Measurements from ENCODE around the gene LDLRAD3.

Gene LDLRAD3

DNA sequence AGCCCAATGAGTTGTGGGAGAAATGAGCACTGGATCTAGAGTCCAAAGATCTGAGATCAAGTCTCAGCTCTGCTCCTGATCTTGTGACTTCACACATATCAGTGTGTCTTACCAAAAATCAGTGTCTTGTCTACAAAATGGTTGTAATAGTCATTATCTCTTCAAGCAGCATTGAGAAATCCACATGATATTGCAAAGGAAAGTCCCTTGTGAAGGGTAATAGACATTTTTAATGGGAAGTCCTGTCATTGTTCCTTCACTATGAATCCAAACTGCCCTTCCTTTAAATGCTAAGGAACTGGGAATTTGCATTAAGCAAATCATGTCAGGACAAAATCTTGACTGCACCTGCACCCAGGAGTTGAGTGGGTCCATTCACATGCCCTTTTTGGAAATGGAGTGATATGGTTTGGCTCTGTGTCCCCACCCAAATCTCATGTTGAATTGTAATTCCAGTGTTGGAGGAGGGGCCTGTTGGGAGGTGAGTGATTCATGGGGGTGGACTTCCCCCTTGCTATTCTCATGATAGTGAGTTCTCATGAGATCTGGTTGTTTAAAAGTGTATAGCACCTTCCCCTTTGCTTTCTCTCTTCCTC is 294.3 kb downstream of the LDLRAD3 start:
- H3K36me3 ChIP-seq (ENCODE audit: insufficient read depth, low read length), result no peaks in the 10 kb centered on the region
- H3K27me3 ChIP-seq (ENCODE audit: insufficient read depth, low read length), result no peaks in the 10 kb centered on the region
- H3K4me1 ChIP-seq (ENCODE audit: insufficient read depth, low read length), result no peaks in the 10 kb centered on the region
- no peak overlapping the region for H3K4me3 ChIP-seq (ENCODE audit: low read length)
- H2AFZ ChIP-seq (ENCODE audit: low read depth, low read length), result no peak overlapping the region
- no peaks in the 10 kb centered on the region for H3K9me3 ChIP-seq (ENCODE audit: low read length)

DNA sequence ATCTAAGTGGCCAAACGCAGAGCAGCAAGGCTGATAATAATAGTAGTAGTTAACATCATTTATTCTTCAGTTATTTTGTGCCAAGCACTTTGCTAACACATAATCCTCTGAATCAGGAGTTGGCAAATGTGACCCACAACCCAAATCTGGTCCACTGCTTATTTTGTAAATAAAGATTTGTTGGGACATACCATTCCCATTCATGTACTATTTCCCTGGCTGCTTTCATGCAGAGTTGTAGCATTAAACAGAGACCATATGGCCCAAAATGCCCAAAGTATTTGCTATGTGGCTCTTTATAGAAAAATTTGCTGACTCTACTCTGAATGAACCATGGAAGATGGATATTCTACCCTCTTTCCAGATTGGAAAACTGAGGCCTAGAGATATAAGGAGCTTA is 295.0 kb downstream of the LDLRAD3 start:
- no peak overlapping the region for H2AFZ ChIP-seq (ENCODE audit: low read depth, low read length)
- H3K36me3 ChIP-seq (ENCODE audit: insufficient read depth, low read length), result no peaks in the 10 kb centered on the region
- no peaks in the 10 kb centered on the region for H3K9me3 ChIP-seq (ENCODE audit: low read length)
- no peaks in the 10 kb centered on the region for H3K27me3 ChIP-seq (ENCODE audit: insufficient read depth, low read length)
- no peak overlapping the region for H3K4me3 ChIP-seq (ENCODE audit: low read length)
- no peaks in the 10 kb centered on the region for H3K4me1 ChIP-seq (ENCODE audit: insufficient read depth, low read length)

DNA sequence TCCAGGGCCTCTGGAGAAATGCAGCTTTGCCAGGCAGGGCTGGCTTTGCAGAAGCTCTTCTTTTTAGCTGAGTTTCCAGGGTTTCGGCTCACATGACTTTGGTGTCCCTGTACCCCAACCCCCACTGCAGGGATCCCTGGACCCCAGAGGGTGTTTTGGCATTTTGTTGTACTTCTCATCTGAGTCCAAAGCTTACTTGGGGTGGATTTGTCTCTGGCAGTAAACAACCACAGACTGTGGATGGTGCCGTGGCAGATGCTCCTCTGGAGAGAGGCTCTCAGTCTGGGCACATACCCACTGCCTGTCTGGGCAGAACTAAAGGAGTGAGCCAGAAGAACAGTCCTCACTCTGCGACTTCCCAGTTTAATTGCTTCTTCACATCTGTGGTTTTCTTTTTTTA is 295.8 kb downstream of the LDLRAD3 start:
- no peaks in the 10 kb centered on the region for H3K4me1 ChIP-seq (ENCODE audit: insufficient read depth, low read length)
- no peak overlapping the region for H3K4me3 ChIP-seq (ENCODE audit: low read length)
- H3K27me3 ChIP-seq (ENCODE audit: insufficient read depth, low read length), result no peaks in the 10 kb centered on the region
- H3K36me3 ChIP-seq (ENCODE audit: insufficient read depth, low read length), result no peaks in the 10 kb centered on the region
- no peak overlapping the region for H2AFZ ChIP-seq (ENCODE audit: low read depth, low read length)
- H3K9me3 ChIP-seq (ENCODE audit: low read length), result no peaks in the 10 kb centered on the region

DNA sequence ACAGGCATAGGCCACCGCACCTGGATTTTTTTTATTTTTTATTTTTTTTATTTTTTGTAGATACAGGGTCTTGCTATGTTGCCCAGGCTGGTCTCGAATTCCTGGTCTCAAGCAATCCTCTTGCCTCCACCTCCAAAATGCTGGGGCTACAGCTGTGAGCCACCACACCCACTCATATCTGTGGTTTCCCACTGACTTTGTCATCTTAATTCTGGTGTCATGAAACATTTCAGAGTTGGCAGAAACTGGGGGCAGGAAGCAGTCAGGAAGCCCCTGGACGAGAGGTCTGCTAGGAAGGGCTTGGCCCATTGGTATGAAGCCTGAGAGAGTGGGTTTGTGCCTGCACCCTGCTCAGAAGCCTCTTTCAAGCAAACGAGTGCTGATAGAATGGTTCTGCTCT is 296.3 kb downstream of the LDLRAD3 start:
- H2AFZ ChIP-seq (ENCODE audit: low read depth, low read length), result no peak overlapping the region
- no peaks in the 10 kb centered on the region for H3K27me3 ChIP-seq (ENCODE audit: insufficient read depth, low read length)
- no peak overlapping the region for H3K4me3 ChIP-seq (ENCODE audit: low read length)
- no peaks in the 10 kb centered on the region for H3K36me3 ChIP-seq (ENCODE audit: insufficient read depth, low read length)
- no peaks in the 10 kb centered on the region for H3K4me1 ChIP-seq (ENCODE audit: insufficient read depth, low read length)
- H3K9me3 ChIP-seq (ENCODE audit: low read length), result peaks cover 4% of the 10 kb centered on the region

DNA sequence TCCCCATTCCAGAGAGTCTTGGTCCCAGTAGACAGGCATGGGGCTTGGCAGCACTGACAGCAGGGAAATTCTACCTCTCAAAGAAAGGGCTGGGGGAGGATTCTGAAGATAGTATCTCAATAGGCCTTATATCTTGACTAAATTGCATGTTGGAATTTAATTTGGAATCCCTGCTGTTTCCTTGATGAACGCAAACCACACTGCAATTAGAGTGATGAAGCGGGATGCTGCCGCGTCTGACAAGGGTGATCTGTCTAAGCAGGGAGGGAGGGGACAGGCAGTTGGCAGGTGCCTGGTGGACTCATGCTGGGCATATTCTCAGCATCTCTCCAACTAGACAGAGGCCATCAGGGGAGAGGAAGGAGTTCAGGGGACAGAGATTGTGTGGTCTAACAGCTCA is 296.9 kb downstream of the LDLRAD3 start:
- no peak overlapping the region for H2AFZ ChIP-seq (ENCODE audit: low read depth, low read length)
- no peaks in the 10 kb centered on the region for H3K36me3 ChIP-seq (ENCODE audit: insufficient read depth, low read length)
- H3K27me3 ChIP-seq (ENCODE audit: insufficient read depth, low read length), result no peaks in the 10 kb centered on the region
- peaks cover 4% of the 10 kb centered on the region for H3K9me3 ChIP-seq (ENCODE audit: low read length)
- no peaks in the 10 kb centered on the region for H3K4me1 ChIP-seq (ENCODE audit: insufficient read depth, low read length)
- H3K4me3 ChIP-seq (ENCODE audit: low read length), result no peak overlapping the region

DNA sequence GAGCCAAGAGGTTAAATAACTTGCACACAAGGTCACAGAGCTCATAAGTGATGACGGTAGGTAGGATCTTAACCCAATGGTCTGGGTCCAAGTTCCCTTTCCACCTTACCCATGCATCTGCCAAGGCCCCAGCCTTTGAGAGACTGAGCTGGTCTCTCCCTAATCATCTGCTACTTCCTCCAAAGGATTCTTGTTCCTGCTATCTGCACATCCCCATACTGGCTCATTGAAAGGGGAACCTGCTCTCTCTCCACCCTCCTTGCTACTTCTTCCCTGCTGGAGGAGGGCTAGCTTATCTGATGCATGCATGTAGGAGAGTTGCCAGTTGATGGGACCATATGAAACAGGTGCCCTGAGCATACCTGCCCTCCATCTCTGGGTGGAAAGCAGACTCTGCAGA is 297.6 kb downstream of the LDLRAD3 start:
- Histone ChIP-seq H3K4me3 (ENCODE audit: low read length) (no peak overlapping the region), H3K36me3 (ENCODE audit: insufficient read depth, low read length) (no peaks in the 10 kb centered on the region), H3K4me1 (ENCODE audit: insufficient read depth, low read length) (no peaks in the 10 kb centered on the region), H2AFZ (ENCODE audit: low read depth, low read length) (no peak overlapping the region), H3K27me3 (ENCODE audit: insufficient read depth, low read length) (no peaks in the 10 kb centered on the region), H3K9me3 (ENCODE audit: low read length) (peaks cover 4% of the 10 kb centered on the region)

DNA sequence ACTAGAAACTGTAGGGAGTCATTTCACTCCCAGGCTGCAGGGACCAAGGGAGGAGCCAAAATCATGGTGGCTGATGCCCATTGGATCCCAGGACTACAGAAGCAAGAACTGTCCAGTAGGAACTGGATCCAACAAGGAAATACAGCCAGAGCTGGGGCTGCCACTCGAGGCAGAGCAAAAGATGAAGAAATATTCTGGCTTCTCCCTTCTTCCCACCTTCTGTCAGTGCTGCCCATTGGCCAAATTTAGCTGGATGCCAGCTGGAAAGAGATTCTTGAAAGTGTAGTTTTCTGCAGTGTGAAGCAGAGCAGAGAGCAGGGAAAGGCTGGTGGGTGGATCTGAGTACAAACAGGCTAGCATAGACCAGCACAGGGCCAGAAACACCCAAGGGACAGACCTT is 299.8 kb downstream of the LDLRAD3 start:
- Histone ChIP-seq H3K27me3 (ENCODE audit: insufficient read depth, low read length) (no peaks in the 10 kb centered on the region), H3K9me3 (ENCODE audit: low read length) (peaks cover 4% of the 10 kb centered on the region), H3K36me3 (ENCODE audit: insufficient read depth, low read length) (no peaks in the 10 kb centered on the region), H2AFZ (ENCODE audit: low read depth, low read length) (no peak overlapping the region), H3K4me3 (ENCODE audit: low read length) (no peak overlapping the region), H3K4me1 (ENCODE audit: insufficient read depth, low read length) (no peaks in the 10 kb centered on the region)

DNA sequence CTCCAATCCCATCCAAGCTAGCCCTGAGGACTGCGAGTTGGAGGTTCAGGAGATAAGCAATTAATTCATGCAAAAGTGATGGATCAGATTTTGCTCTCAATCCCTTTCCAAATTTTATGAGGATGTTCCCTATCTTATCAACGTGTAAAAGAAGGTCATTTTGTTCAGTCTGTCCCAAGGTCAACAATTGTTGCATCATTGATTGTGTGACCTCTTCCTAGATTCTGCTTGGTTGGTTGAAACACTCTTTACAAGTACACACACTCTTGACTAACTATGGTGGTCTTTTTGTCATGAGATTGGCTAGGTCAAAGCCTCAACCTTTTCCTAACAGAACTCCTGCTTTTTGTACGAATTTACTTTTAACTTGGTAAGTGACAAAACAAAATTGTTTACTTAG is 303.6 kb downstream of the LDLRAD3 start:
- Histone ChIP-seq H3K4me1 (ENCODE audit: insufficient read depth, low read length) (peaks cover 16% of the 10 kb centered on the region), H3K27me3 (ENCODE audit: insufficient read depth, low read length) (no peaks in the 10 kb centered on the region), H3K36me3 (ENCODE audit: insufficient read depth, low read length) (no peaks in the 10 kb centered on the region), H3K4me3 (ENCODE audit: low read length) (no peak overlapping the region), H3K9me3 (ENCODE audit: low read length) (peaks cover 8% of the 10 kb centered on the region), H2AFZ (ENCODE audit: low read depth, low read length) (no peak overlapping the region)

DNA sequence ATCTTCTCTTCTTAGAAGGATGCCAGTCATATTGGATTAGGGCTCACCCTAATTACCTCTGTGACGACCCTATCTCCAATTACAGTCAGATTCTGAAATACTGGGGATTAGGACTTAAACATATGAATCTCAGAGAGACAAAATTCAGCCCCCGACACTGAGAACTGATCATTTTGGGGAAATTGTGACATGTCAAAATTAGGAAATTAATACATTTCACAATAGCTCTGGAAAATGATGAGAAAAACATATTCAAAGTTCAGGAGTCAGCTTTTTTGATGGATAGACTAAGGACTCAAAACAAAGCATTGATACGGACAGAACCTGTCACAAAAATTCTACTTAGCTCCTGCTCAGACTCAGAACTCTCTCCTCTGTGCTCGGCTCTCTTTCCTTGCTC is 304.6 kb downstream of the LDLRAD3 start:
- H3K4me3 ChIP-seq (ENCODE audit: low read length), result no peak overlapping the region
- H3K36me3 ChIP-seq (ENCODE audit: insufficient read depth, low read length), result no peaks in the 10 kb centered on the region
- no peaks in the 10 kb centered on the region for H3K27me3 ChIP-seq (ENCODE audit: insufficient read depth, low read length)
- H2AFZ ChIP-seq (ENCODE audit: low read depth, low read length), result no peak overlapping the region
- H3K4me1 ChIP-seq (ENCODE audit: insufficient read depth, low read length), result peaks cover 26% of the 10 kb centered on the region
- peaks cover 8% of the 10 kb centered on the region for H3K9me3 ChIP-seq (ENCODE audit: low read length)

DNA sequence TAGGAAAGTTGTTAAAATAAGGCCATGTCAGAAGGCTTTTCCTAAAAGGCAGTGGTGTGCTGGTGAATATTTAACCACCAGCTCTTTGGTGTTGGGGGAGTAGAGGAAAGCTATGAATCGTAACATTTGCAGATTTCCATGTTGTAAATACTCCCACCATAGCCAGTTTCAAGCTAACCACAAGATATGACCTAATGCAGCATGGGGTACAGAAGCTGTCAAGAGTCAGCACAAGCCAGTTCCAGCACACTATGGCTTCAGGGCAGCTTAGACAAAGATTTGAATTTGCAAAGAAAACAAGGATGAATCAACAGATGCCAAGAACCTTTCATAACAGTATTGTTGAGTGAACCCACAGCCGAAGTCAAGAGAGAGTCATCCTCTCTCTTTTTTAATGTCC is 305.4 kb downstream of the LDLRAD3 start:
- Histone ChIP-seq H2AFZ (ENCODE audit: low read depth, low read length) (no peak overlapping the region), H3K36me3 (ENCODE audit: insufficient read depth, low read length) (no peaks in the 10 kb centered on the region), H3K9me3 (ENCODE audit: low read length) (peaks cover 8% of the 10 kb centered on the region), H3K27me3 (ENCODE audit: insufficient read depth, low read length) (no peaks in the 10 kb centered on the region), H3K4me3 (ENCODE audit: low read length) (no peak overlapping the region), H3K4me1 (ENCODE audit: insufficient read depth, low read length) (peaks cover 28% of the 10 kb centered on the region)

DNA sequence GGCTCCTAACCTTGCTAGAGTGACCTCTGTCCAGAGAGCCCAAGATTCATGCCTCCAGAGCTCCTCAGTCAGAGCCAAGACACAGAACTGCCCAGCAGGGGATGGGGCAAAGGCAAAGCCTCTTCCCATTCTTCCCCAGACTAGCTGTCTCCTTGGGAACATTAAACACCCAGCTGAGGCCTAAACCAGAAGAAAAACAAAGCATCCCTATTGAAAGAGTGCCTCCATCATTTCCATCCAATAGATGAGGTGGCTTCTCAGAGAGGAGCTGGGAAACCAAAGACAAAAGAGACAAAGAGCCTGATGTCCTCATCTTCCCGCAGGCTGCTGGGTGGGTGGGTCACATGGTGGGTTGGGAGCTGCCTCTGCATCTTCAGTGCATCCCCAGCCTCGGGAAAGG is 308.0 kb downstream of the LDLRAD3 start:
- Histone ChIP-seq H3K9me3 (ENCODE audit: low read length) (peaks cover 4% of the 10 kb centered on the region), H3K27me3 (ENCODE audit: insufficient read depth, low read length) (no peaks in the 10 kb centered on the region), H3K4me3 (ENCODE audit: low read length) (no peak overlapping the region), H2AFZ (ENCODE audit: low read depth, low read length) (no peak overlapping the region), H3K4me1 (ENCODE audit: insufficient read depth, low read length) (peaks cover 28% of the 10 kb centered on the region), H3K36me3 (ENCODE audit: insufficient read depth, low read length) (no peaks in the 10 kb centered on the region)

DNA sequence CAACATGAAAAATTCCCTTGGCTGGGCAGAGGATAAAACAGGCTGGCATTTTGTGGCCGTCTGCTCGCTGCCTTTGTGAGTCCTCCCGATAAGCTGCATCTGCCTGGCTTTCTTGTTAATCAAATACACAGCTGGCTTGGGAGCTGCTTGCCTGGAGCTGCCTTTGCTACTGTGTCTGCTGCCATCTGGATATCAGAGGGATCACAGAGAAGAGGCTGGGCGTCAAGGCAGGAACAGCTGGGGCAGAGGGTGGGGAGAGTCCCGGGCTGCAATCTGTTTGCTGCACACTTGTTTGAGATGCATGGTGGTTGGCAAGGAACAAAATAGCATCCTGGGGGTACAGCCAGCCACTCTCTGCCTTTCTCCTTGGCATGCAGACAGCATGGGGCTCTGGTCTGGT is 309.4 kb downstream of the LDLRAD3 start:
- Histone ChIP-seq H3K4me3 (ENCODE audit: low read length) (no peak overlapping the region), H2AFZ (ENCODE audit: low read depth, low read length) (no peak overlapping the region), H3K27me3 (ENCODE audit: insufficient read depth, low read length) (no peaks in the 10 kb centered on the region), H3K9me3 (ENCODE audit: low read length) (peaks cover 4% of the 10 kb centered on the region), H3K4me1 (ENCODE audit: insufficient read depth, low read length) (peaks cover 38% of the 10 kb centered on the region), H3K36me3 (ENCODE audit: insufficient read depth, low read length) (no peaks in the 10 kb centered on the region)

DNA sequence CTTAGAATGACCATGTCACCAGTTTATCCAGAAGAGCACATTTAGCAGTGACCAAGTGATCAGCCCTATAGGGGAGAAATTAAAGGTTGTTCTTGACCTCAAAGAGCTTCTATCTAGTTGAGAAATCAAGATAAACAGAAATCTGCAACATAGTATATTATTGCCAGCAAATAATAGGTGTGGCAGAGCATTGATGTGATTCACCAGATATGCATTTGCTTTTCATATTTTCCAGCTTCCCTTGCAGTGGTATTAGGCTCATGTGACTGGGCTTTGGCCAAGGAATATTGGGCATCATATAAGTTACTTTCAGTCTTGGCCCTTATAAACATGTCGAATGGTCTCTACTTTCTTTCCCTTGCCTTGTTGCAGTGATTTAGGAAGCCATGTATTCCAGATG is 310.9 kb downstream of the LDLRAD3 start:
- no peaks in the 10 kb centered on the region for H3K27me3 ChIP-seq (ENCODE audit: insufficient read depth, low read length)
- peaks cover 38% of the 10 kb centered on the region for H3K4me1 ChIP-seq (ENCODE audit: insufficient read depth, low read length)
- H2AFZ ChIP-seq (ENCODE audit: low read depth, low read length), result no peak overlapping the region
- H3K36me3 ChIP-seq (ENCODE audit: insufficient read depth, low read length), result no peaks in the 10 kb centered on the region
- peaks cover 4% of the 10 kb centered on the region for H3K9me3 ChIP-seq (ENCODE audit: low read length)
- no peak overlapping the region for H3K4me3 ChIP-seq (ENCODE audit: low read length)

DNA sequence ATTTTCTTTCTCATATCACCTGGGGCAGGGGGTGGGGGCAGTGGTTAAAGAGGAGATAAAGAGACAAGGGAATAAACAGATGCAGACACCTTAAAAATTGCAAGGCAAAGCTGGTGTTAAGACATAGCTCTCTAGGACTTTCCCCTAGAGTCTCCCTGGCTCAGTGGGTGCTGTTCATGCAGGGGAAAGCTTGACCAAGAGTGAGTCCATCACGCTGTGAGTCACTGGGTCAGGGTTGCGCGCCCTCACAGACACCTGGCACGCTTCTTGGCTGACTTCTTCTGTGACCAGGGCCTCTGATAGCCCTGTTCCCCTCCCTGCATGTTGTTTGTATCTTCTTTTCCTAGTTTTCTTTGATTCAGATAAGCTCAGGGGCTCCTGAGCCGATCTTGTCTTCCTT is 313.5 kb downstream of the LDLRAD3 start:
- Histone ChIP-seq H3K27me3 (ENCODE audit: insufficient read depth, low read length) (no peaks in the 10 kb centered on the region), H3K4me1 (ENCODE audit: insufficient read depth, low read length) (peaks cover 23% of the 10 kb centered on the region), H3K9me3 (ENCODE audit: low read length) (no peaks in the 10 kb centered on the region), H2AFZ (ENCODE audit: low read depth, low read length) (no peak overlapping the region), H3K36me3 (ENCODE audit: insufficient read depth, low read length) (no peaks in the 10 kb centered on the region), H3K4me3 (ENCODE audit: low read length) (no peak overlapping the region)
